DND-41 (cell line): ENCODE data around the gene STAB2.

ENCODE experiments used
- ATAC-seq: fragments of 200-7000 bp; cut with Tn5 transposase; 3 replicates; pipeline ENCODE4 v1.9.1; 2021; ENCODE audit warnings: low read depth; ENCODE audit not compliant: insufficient read depth
- DNase-seq: peaks from one replicate; pipeline ENCODE4 v3.0.0-alpha.2; 2020
- H2AFZ ChIP-seq: 2 replicates; pipeline ENCODE4 v1.6.0; 2012; ENCODE audit warnings: low read depth, low read length
- H3K27ac ChIP-seq: 2 replicates; pipeline ENCODE4 v1.5.1; 2012; ENCODE audit warnings: low read length, inconsistent platforms
- H3K27me3 ChIP-seq: fragments of 200-600 bp; sonication (generic); 2 replicates; pipeline ENCODE4 v1.6.0; 2012; ENCODE audit warnings: low read length, mild to moderate bottlenecking, inconsistent platforms; ENCODE audit not compliant: insufficient read depth, poor library complexity
- H3K36me3 ChIP-seq: 2 replicates; pipeline ENCODE4 v1.5.1; 2012; ENCODE audit warnings: low read length, inconsistent platforms; ENCODE audit not compliant: insufficient read depth
- H3K4me1 ChIP-seq: 2 replicates; pipeline ENCODE4 v1.5.1; 2012; ENCODE audit warnings: mild to moderate bottlenecking, low read length; ENCODE audit not compliant: insufficient read depth
- H3K4me2 ChIP-seq: 2 replicates; pipeline ENCODE4 v1.6.0; 2012; ENCODE audit warnings: mild to moderate bottlenecking, moderate library complexity, low read length, inconsistent platforms; ENCODE audit not compliant: insufficient read depth
- H3K4me3 ChIP-seq, 2 experiments: fragments of 200-600 bp in 1 of 2; shearing (Covaris generic) in 1 of 2; 2 replicates each; pipeline ENCODE4 v1.5.1; 2012 to 2016; ENCODE audit warnings: inconsistent platforms in 2 of 2, low read length in 2 of 2, mild to moderate bottlenecking in 2 of 2, low read depth in 1 of 2, moderate library complexity in 1 of 2
- H3K79me2 ChIP-seq: 2 replicates; pipeline ENCODE4 v1.6.0; 2012; ENCODE audit warnings: low read length, inconsistent platforms; ENCODE audit not compliant: insufficient read depth
- H3K9ac ChIP-seq: 2 replicates; pipeline ENCODE4 v1.6.0; 2012; ENCODE audit warnings: low read depth, mild to moderate bottlenecking, inconsistent platforms, low read length, moderate library complexity
- H3K9me3 ChIP-seq: 2 replicates; pipeline ENCODE4 v1.5.1; 2012; ENCODE audit warnings: low read length, moderate library complexity, mild to moderate bottlenecking, inconsistent platforms; ENCODE audit not compliant: insufficient read depth, severe bottlenecking
- H4K20me1 ChIP-seq: 2 replicates; pipeline ENCODE4 v1.6.0; 2012; ENCODE audit warnings: low read length; ENCODE audit not compliant: insufficient read depth
- EZH2 ChIP-seq: IDR thresholded peaks from 3 replicates; pipeline ENCODE4 v1.6.1; 2012; ENCODE audit warnings: borderline replicate concordance, low read depth, mild to moderate bottlenecking, moderate library complexity, low read length, inconsistent platforms; ENCODE audit not compliant: severe bottlenecking
- TF ChIP-seq, protein P1 (sequence below): IDR thresholded peaks from 2 replicates; pipeline ENCODE4 v1.5.1; 2012; ENCODE audit warnings: borderline replicate concordance, low read length, moderate library complexity, mild to moderate bottlenecking; ENCODE audit not compliant: poor library complexity, severe bottlenecking; ENCODE audit errors: extremely low read depth

The STAB2 gene

GRCh38 chr12:103768467-103769123 is 181.5 kb downstream of the STAB2 start:
- no peaks in the 10 kb centered on the region for H3K4me1 ChIP-seq
- no peaks in the 10 kb centered on the region for H3K9me3 ChIP-seq
- TF ChIP-seq EZH2: no peak
- TF ChIP-seq, protein P1, sequence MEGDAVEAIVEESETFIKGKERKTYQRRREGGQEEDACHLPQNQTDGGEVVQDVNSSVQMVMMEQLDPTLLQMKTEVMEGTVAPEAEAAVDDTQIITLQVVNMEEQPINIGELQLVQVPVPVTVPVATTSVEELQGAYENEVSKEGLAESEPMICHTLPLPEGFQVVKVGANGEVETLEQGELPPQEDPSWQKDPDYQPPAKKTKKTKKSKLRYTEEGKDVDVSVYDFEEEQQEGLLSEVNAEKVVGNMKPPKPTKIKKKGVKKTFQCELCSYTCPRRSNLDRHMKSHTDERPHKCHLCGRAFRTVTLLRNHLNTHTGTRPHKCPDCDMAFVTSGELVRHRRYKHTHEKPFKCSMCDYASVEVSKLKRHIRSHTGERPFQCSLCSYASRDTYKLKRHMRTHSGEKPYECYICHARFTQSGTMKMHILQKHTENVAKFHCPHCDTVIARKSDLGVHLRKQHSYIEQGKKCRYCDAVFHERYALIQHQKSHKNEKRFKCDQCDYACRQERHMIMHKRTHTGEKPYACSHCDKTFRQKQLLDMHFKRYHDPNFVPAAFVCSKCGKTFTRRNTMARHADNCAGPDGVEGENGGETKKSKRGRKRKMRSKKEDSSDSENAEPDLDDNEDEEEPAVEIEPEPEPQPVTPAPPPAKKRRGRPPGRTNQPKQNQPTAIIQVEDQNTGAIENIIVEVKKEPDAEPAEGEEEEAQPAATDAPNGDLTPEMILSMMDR: no peak
- no peak overlapping the region for H3K9ac ChIP-seq
- no peak overlapping the region for H2AFZ ChIP-seq
- no peak overlapping the region for H3K4me3 ChIP-seq
- no peak overlapping the region for H3K4me2 ChIP-seq
- DNase-seq (no peak), ATAC-seq (0 out of 3 replicates have a peak, but pooled peaks have one; percentile 22)
- H3K27me3 ChIP-seq: no peaks in the 10 kb centered on the region
- no peaks in the 10 kb centered on the region for H4K20me1 ChIP-seq
- no peak overlapping the region for H3K27ac ChIP-seq
- H3K79me2 ChIP-seq: no peaks in the 10 kb centered on the region
- no peaks in the 10 kb centered on the region for H3K36me3 ChIP-seq

DNA sequence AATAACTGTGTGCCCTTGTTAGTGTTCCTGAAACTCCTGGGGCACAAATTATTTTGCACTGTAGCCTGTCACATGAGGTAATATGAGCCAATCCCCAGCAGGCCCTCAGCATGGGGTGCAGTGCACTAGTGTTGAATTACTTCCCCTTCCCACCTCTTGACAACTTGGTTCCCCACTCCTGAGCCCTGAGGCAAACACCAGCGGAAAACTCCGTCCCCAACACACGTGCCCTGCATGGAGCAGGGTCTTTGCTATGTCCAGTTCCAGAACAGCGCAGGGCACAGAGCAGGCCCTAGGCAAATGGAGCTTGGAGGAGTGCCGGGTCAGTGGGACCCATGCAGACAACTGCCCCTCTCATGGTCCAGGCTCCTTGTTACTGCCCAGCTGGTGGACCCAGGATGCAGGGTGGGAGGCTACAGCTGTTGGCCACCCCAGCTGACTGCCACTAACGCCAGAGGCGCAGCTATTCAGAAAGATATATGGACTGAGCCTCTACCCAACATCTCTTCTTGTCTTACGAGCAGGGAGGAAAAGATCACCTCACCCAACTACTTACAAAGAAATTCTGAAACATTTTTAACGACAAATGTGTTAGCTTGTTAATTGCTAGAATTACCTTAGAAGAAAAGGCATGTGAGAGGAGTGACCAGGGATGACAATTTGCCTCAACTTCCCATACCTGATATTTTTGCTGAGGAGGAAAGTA is 182.3 kb downstream of the STAB2 start:
- no peaks in the 10 kb centered on the region for H3K4me1 ChIP-seq
- H3K27ac ChIP-seq: no peak overlapping the region
- H3K36me3 ChIP-seq: no peaks in the 10 kb centered on the region
- no peak overlapping the region for H2AFZ ChIP-seq
- H3K9me3 ChIP-seq: no peaks in the 10 kb centered on the region
- H3K79me2 ChIP-seq: no peaks in the 10 kb centered on the region
- H3K4me2 ChIP-seq: no peak overlapping the region
- no peak overlapping the region for H3K9ac ChIP-seq
- no peak overlapping the region for H3K4me3 ChIP-seq
- DNase-seq: no peak
- TF ChIP-seq EZH2: no peak
- TF ChIP-seq, protein P1: no peak
- H4K20me1 ChIP-seq: no peaks in the 10 kb centered on the region
- no peaks in the 10 kb centered on the region for H3K27me3 ChIP-seq
- ATAC-seq: no peak

DNA sequence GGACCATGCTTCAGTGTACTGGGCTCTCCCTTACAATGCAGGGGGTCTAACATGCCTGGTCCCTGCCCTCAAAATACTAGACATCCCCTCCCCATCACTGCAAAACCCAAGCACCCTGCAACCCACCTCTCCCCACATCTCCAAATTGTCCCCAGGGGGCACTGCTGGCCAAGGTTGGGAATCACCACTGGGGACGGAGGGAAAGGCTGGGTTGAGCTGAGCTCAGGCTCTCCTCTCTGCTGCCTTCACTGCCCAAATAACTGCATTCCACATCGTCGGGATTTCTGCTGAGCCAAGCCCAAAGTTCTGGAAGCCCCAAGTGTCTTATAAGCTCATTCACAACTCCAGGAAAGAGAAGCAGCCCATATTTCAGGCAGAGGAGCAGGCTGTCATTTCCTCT is 184.4 kb downstream of the STAB2 start:
- Histone ChIP-seq H3K4me3 (no peak overlapping the region), H3K27me3 (no peaks in the 10 kb centered on the region), H3K4me1 (no peaks in the 10 kb centered on the region), H2AFZ (no peak overlapping the region), H4K20me1 (no peaks in the 10 kb centered on the region), H3K9me3 (no peaks in the 10 kb centered on the region), H3K27ac (no peak overlapping the region), H3K9ac (no peak overlapping the region), H3K4me2 (no peak overlapping the region), H3K79me2 (no peaks in the 10 kb centered on the region), H3K36me3 (no peaks in the 10 kb centered on the region)
- peak; percentile 56; the same call in 1 of the 3 replicates for ATAC-seq
- peak; percentile 9 for DNase-seq
- TF ChIP-seq, protein P1: peak; percentile 51
- no peak for TF ChIP-seq EZH2
